H9 (cell line): ENCODE results near the gene TTC12. TPM values are rescaled to one million over a fixed set of nuclear protein-coding genes. Genes with fewer than 3 reads are reported as not detected.

Experiments
- DNase-seq: peaks from one replicate; pipeline ENCODE4 v3.0.0-alpha.2; 2017
- H2AFZ ChIP-seq: one replicate; pipeline ENCODE4 v1.6.1; 2013; ENCODE audit warnings: mild to moderate bottlenecking, low read length, control low read depth, moderate library complexity
- H2AK5ac ChIP-seq: 2 replicates; pipeline ENCODE4 v1.6.1; 2013; ENCODE audit warnings: low read length, control low read depth, mixed read lengths; ENCODE audit not compliant: insufficient read length
- H2BK120ac ChIP-seq: one replicate; pipeline ENCODE4 v1.6.1; 2013; ENCODE audit warnings: low read depth, mild to moderate bottlenecking, low read length, control low read depth, inconsistent platforms; ENCODE audit not compliant: poor library complexity, severe bottlenecking
- H2BK12ac ChIP-seq: 2 replicates; pipeline ENCODE4 v1.6.1; 2013; ENCODE audit warnings: low read length, control low read depth, mixed read lengths, low read depth; ENCODE audit not compliant: insufficient read length
- H2BK15ac ChIP-seq: 2 replicates; pipeline ENCODE4 v1.6.1; 2013; ENCODE audit warnings: low read depth, low read length, control low read depth
- H2BK20ac ChIP-seq: one replicate; pipeline ENCODE4 v1.6.1; 2013; ENCODE audit warnings: low read depth, mild to moderate bottlenecking, low read length, control low read depth, inconsistent platforms; ENCODE audit not compliant: poor library complexity, severe bottlenecking
- H2BK5ac ChIP-seq: 2 replicates; pipeline ENCODE4 v1.6.1; 2013; ENCODE audit warnings: low read length, control low read depth, mixed read lengths; ENCODE audit not compliant: insufficient read length
- H3K14ac ChIP-seq: 2 replicates; pipeline ENCODE4 v1.6.1; 2013; ENCODE audit warnings: low read length, control low read depth; ENCODE audit not compliant: insufficient read depth
- H3K18ac ChIP-seq: 2 replicates; pipeline ENCODE4 v1.6.1; 2013; ENCODE audit warnings: low read depth, mild to moderate bottlenecking, mixed read lengths, low read length, control low read depth; ENCODE audit not compliant: insufficient read length
- H3K23ac ChIP-seq: 2 replicates; pipeline ENCODE4 v1.6.1; 2013; ENCODE audit warnings: low read length, control low read depth, mixed read lengths, low read depth; ENCODE audit not compliant: insufficient read length
- H3K23me2 ChIP-seq: 2 replicates; pipeline ENCODE4 v1.6.1; 2013; ENCODE audit warnings: low read depth, mild to moderate bottlenecking, mixed read lengths, low read length, control low read depth; ENCODE audit not compliant: insufficient read length, poor library complexity, severe bottlenecking
- H3K27ac ChIP-seq: 2 replicates; pipeline ENCODE4 v1.5.1; 2013; ENCODE audit warnings: low read length, control low read depth, mixed read lengths, low read depth; ENCODE audit not compliant: insufficient read length
- H3K27me3 ChIP-seq: 2 replicates; pipeline ENCODE4 v1.6.1; 2013; ENCODE audit warnings: low read length, control low read depth, inconsistent platforms; ENCODE audit not compliant: insufficient read depth
- H3K4ac ChIP-seq: 2 replicates; pipeline ENCODE4 v1.6.1; 2013; ENCODE audit warnings: low read depth, mild to moderate bottlenecking, control low read depth, inconsistent platforms, low read length, moderate library complexity
- H3K4me1 ChIP-seq: 2 replicates; pipeline ENCODE4 v1.6.1; 2013; ENCODE audit warnings: low read length, control low read depth, inconsistent platforms; ENCODE audit not compliant: insufficient read depth
- H3K4me2 ChIP-seq: 2 replicates; pipeline ENCODE4 v1.6.1; 2013; ENCODE audit warnings: low read length, control low read depth, mixed read lengths; ENCODE audit not compliant: insufficient read length, insufficient read depth
- H3K56ac ChIP-seq: 2 replicates; pipeline ENCODE4 v1.6.1; 2013; ENCODE audit warnings: low read depth, mild to moderate bottlenecking, mixed read lengths, low read length, control low read depth; ENCODE audit not compliant: insufficient read length
- H3K79me1 ChIP-seq: 2 replicates; pipeline ENCODE4 v1.6.1; 2013; ENCODE audit warnings: low read depth, mild to moderate bottlenecking, moderate library complexity, low read length, control low read depth, inconsistent platforms; ENCODE audit not compliant: insufficient read depth, poor library complexity, severe bottlenecking
- H3K79me2 ChIP-seq: 2 replicates; pipeline ENCODE4 v1.6.1; 2013; ENCODE audit warnings: low read length, control low read depth, inconsistent platforms; ENCODE audit not compliant: insufficient read depth
- H3K9ac ChIP-seq: 2 replicates; pipeline ENCODE4 v1.6.1; 2013; ENCODE audit warnings: low read length, control low read depth, mixed read lengths; ENCODE audit not compliant: insufficient read length; ENCODE audit errors: extremely low read depth
- H3K9me3 ChIP-seq: one replicate; pipeline ENCODE4 v1.6.1; 2013; ENCODE audit warnings: low read depth, low read length, inconsistent platforms; ENCODE audit not compliant: control insufficient read depth
- H3T11ph ChIP-seq: one replicate; pipeline ENCODE4 v1.6.1; 2013; ENCODE audit warnings: mild to moderate bottlenecking, low read length, control low read depth, inconsistent platforms
- H4K20me1 ChIP-seq: one replicate; pipeline ENCODE4 v1.6.1; 2013; ENCODE audit not compliant: control insufficient read depth, insufficient read length, insufficient read depth
- H4K5ac ChIP-seq: 2 replicates; pipeline ENCODE4 v1.6.1; 2013; ENCODE audit warnings: low read depth, mild to moderate bottlenecking, mixed read lengths, low read length, control low read depth; ENCODE audit not compliant: insufficient read length
- H4K8ac ChIP-seq: replicated peaks from 2 replicates; pipeline ENCODE4 v1.6.1; 2013; ENCODE audit warnings: low read length, control low read depth, mixed read lengths, low read depth; ENCODE audit not compliant: insufficient read length
- H4K91ac ChIP-seq: 2 replicates; pipeline ENCODE4 v1.6.1; 2013; ENCODE audit warnings: low read depth, mild to moderate bottlenecking, moderate library complexity, mixed read lengths, low read length, control low read depth; ENCODE audit not compliant: insufficient read length
- H3K27ac Mint-ChIP-seq, 3 experiments: 2 replicates in 2 of 3; 3 replicates in 1 of 3; pipeline ENCODE4 v1.8.0; 2020 to 2021; ENCODE audit warnings: mixed read lengths in 3 of 3, mild to moderate bottlenecking in 1 of 3, moderate library complexity in 1 of 3
- H3K27me3 Mint-ChIP-seq: 2 replicates; pipeline ENCODE4 v1.8.0; 2021; ENCODE audit warnings: low read depth, mild to moderate bottlenecking, moderate library complexity, mixed read lengths
- H3K36me3 Mint-ChIP-seq, 3 experiments: 2 replicates in 2 of 3; 3 replicates in 1 of 3; pipeline ENCODE4 v1.8.0; 2020 to 2021; ENCODE audit warnings: low read depth in 3 of 3, mixed read lengths in 3 of 3; ENCODE audit not compliant: insufficient read depth in 1 of 3
- H3K4me1 Mint-ChIP-seq, 2 experiments: 2 replicates each; pipeline ENCODE4 v1.8.0; 2020; ENCODE audit warnings: mixed read lengths in 2 of 2
- H3K4me3 Mint-ChIP-seq, 2 experiments: 2 replicates in 1 of 2; 3 replicates in 1 of 2; pipeline ENCODE4 v1.8.0; 2020 to 2021; ENCODE audit warnings: mild to moderate bottlenecking in 2 of 2, mixed read lengths in 2 of 2, moderate library complexity in 1 of 2
- H3K9me3 Mint-ChIP-seq, 2 experiments: 2 replicates in 1 of 2; 3 replicates in 1 of 2; pipeline ENCODE4 v1.8.0; 2020; ENCODE audit warnings: mild to moderate bottlenecking in 2 of 2, mixed read lengths in 2 of 2, moderate library complexity in 1 of 2
- whole genome bisulfite sequencing: extraction: QIAGEN DNeasy Blood & Tissue Kit; methylation state at CpG from one replicate; pipeline ENCODE4 v1.1.7; 2013; ENCODE audit warnings: missing lambda C conversion rate, low lambda C conversion rate, mixed read lengths; ENCODE audit not compliant: insufficient read length; ENCODE audit errors: extremely low coverage; 5-methylcytosine and 5-hydroxymethylcytosine counted together
- total RNA-seq: library from RNA; stranded (reverse); gene quantifications from 2 replicates; pipeline ENCODE4 v1.2.1, GENCODE V29; 2021
- TF ChIP-seq, protein P1 (sequence below): fragments of 200-600 bp; sonication (generic); conservative IDR thresholded peaks from 3 replicates; pipeline ENCODE4 v1.8.0; 2021; ENCODE audit warnings: antibody characterized with exemption, mild to moderate bottlenecking

TTC12 gene
- total RNA-seq, 1 experiment from 2014 or later: 8.3 TPM

DNA sequence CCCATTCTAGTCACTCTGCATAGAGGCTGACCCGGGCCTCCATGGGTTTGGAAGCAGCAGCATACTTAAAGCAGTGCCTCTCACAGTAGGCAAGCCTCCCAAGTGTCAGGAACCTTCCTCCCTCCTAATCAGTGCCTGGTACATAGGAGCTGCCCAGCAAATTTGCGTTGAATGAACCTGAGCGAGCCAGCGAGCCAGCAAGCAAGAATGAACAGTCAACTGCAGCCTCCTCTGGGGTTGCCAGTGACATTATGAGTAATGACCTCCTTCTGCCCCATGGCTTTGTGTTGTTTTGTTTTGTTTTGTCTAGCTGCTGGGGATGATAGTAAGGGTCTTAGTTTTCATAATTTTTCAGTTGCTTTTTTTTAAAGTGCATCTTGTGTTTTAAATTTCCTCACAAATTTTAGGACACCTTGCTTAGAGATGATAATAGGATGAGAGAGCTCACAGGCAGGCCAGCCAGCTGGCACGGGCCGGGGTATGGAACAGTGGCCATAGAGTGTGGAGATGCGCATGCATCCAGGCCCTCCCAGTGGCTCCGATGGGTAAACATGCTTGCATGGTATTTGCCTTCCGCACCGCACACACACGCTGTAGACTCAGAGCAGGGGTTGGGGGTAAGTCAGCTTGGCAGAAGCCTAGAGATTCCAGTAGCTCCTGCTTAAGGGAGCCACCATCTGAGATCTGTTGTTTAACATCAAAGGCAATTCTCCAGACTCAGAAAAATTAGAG lies 36.1 kb downstream of the TTC12 start:
- no peak overlapping the region for H2BK20ac ChIP-seq
- TF ChIP-seq, protein P1, sequence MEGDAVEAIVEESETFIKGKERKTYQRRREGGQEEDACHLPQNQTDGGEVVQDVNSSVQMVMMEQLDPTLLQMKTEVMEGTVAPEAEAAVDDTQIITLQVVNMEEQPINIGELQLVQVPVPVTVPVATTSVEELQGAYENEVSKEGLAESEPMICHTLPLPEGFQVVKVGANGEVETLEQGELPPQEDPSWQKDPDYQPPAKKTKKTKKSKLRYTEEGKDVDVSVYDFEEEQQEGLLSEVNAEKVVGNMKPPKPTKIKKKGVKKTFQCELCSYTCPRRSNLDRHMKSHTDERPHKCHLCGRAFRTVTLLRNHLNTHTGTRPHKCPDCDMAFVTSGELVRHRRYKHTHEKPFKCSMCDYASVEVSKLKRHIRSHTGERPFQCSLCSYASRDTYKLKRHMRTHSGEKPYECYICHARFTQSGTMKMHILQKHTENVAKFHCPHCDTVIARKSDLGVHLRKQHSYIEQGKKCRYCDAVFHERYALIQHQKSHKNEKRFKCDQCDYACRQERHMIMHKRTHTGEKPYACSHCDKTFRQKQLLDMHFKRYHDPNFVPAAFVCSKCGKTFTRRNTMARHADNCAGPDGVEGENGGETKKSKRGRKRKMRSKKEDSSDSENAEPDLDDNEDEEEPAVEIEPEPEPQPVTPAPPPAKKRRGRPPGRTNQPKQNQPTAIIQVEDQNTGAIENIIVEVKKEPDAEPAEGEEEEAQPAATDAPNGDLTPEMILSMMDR: no peak
- H4K20me1 ChIP-seq: no peaks in the 10 kb centered on the region
- H3K23ac ChIP-seq: no peak overlapping the region
- H3K56ac ChIP-seq: no peak overlapping the region
- H2AK5ac ChIP-seq: no peak overlapping the region
- H3K79me2 ChIP-seq: no peaks in the 10 kb centered on the region
- Mint-ChIP-seq H3K27ac (no peak overlapping the region), H3K4me3 (no peak overlapping the region), H3K9me3 (no peaks in the 10 kb centered on the region), H3K27me3 (no peaks in the 10 kb centered on the region; the same call in 1 of the 2 replicates), H3K4me1 (peaks cover 3 to 10% of the 10 kb centered on the region in 2 experiments), H3K36me3 (peaks cover 0 to 3% (median 0%) of the 10 kb centered on the region in 3 experiments; a peak in 1 of 7 replicates)
- no peak overlapping the region for H2AFZ ChIP-seq
- H3K4me1 ChIP-seq: no peaks in the 10 kb centered on the region
- H3K27ac ChIP-seq: no peak overlapping the region
- no peak overlapping the region for H4K91ac ChIP-seq
- no peak overlapping the region for H4K8ac ChIP-seq
- H3K4ac ChIP-seq: no peak overlapping the region
- no peak overlapping the region for H2BK120ac ChIP-seq
- no peaks in the 10 kb centered on the region for H3K79me1 ChIP-seq
- WGBS: no CpG with 5 or more reads among the region's 11 CpGs
- H3K9ac ChIP-seq: no peak overlapping the region
- no peak overlapping the region for H3K14ac ChIP-seq
- H3K23me2 ChIP-seq: no peaks in the 10 kb centered on the region
- no peak overlapping the region for H3K4me2 ChIP-seq
- H2BK15ac ChIP-seq: no peak overlapping the region
- H2BK5ac ChIP-seq: no peak overlapping the region
- H3K9me3 ChIP-seq: no peaks in the 10 kb centered on the region
- no peaks in the 10 kb centered on the region for H3K27me3 ChIP-seq
- no peak for DNase-seq
- no peak overlapping the region for H4K5ac ChIP-seq
- no peak overlapping the region for H3T11ph ChIP-seq
- H3K18ac ChIP-seq: no peak overlapping the region
- H2BK12ac ChIP-seq: no peak overlapping the region
